NCI-H2029 (cell line): ENCODE results near the gene EVA1B.
A peak's percentile ranks its signal among the peaks of the same experiment; 100 is the strongest.

Experiments
- DNase-seq: peaks from one replicate; lab custom pipeline; 2025; lab: John Stamatoyannopoulos, UW

EVA1B gene

DNA sequence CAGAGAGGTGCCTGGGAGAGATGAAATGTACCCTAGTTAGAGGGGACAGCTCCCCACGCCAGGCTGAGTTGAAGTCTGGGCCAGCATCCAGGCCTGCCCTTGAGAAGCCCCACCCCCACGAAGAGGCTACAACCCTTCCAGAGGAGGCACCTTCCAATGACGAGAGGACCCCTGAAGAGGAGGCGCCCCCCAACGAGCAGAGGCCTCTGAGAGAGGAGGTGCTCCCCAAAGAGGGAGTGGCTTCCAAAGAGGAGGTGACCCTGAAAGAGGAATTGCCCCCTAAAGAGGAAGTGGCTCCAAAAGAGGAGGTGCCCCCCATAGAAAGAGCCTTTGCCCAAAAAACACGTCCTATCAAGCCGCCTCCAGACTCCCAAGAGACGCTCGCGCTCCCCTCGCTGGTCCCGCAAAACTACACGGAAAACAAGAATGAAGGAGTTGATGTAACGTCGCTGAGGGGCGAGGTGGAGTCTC, 3.1 kb downstream of the EVA1B start:
- no peak for DNase-seq

DNA sequence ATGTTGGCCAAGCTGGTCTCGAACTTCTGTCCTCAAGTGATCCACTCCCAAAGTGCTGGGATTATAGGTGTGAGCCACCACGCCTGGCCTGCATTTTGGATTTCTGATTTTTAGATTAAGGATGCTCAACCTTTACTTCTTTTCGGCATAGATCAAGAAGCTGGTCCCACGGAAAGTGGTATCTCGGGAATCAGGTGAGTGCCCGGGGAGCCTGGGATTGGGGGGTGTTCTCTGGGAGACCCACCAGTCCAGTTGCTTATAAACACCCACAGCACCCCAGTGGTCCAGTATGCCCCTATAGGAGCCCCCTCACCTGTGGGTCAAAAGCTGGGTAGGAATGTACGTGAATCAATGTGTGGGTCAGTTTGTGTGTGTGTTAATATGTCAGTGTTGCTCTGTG, 14.0 kb downstream of the EVA1B start:
- DNase-seq: no peak

DNA sequence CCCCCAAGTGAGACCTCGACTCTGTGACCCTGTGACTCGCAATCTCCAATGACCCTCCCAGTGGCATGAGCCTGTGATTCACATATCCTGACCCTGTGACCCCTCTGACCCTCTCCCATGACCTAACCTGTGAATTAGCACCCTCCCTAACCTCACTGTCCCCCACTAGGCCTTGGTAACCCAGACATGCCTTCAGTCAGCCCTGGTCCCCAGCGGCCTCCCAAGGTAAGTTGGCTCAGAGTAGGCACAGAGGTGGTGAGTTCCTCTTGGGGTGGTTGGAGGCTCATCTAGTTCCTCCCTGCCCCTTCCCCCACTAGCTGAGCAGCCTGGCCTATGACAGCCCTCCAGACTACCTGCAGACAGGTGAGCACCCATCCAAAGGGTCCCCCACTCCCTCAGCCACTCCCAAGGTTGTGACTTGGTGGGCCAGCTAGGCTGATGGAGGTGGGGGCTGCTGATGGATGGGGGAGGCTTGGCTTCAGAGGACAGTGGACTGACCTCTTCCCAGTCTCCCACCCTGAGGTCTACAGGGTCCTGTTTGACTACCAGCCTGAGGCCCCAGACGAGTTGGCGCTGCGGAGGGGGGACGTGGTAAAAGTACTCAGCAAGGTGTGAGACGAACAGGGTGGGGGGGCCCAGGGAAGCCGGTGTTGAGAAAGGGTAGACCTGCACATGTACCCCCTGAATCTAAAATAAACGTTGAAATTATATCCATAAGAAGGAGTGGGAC, 15.7 kb downstream of the EVA1B start:
- DNase-seq: no peak

DNA sequence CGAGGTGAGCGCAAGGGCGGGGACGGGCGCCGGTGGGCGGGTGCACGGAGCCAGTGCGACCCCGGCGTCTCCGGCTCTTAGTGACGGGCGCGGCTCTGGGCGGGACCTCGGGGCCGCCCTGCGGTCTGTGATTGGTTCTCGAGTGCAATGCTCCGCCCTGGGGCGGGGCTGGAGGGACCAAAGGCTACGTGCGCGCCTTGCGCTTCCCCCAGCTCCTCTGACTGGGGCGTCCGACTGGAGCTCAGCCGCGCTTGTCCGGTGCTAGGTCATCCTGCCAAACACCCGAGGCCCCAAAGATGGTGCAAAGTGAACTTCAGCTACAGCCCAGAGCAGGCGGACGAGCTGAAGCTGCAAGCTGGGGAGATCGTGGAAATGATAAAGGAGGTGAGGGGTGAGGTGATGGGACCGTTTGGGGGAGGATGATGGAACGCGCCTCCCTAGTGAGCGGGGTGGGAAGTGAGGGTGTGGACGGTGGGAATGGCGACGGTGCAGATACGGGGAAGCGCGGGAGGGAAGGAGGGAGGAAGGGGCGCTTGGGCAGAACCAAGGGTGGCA, 16.5 kb downstream of the EVA1B start:
- DNase-seq: peak; percentile 81

DNA sequence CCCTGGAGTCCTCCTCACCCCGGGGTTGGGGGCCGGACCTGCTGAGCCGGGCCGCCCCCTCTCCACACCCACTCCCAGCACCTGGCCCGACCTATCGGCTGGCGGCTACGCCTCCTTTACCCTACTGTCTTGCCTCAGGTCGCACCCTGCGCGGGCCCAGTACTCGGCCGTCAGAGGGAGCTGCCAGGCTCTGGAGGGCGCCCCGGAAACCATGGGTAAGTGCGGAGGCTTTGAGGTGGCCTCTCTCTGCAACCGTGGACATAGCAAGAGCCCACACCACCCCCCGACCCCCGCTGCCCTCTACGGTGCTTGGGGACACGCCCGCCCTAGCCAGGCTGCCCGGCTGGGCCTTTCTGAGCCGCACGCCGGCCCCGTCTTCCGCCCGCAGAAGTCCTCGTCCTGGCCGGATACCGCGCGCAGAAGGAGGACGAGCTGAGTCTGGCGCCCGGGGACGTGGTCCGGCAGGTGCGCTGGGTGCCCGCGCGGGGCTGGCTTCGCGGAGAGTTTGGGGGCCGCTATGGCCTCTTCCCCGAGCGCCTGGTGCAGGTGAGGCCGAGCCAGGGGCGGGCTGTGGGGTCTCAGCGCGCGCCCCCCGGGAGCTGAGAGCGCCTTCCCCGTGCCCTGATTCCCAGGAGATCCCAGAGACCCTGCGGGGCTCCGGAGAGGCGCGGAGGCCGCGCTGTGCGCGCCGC, 17.1 kb downstream of the EVA1B start, which contains the start of gene SH3D21:
Gene SH3D21 (plus strand): TSS at position 159 of the 692 bp plus-strand sequence. CDS start 53 bp downstream, at position 212.
- DNase-seq: no peak

DNA sequence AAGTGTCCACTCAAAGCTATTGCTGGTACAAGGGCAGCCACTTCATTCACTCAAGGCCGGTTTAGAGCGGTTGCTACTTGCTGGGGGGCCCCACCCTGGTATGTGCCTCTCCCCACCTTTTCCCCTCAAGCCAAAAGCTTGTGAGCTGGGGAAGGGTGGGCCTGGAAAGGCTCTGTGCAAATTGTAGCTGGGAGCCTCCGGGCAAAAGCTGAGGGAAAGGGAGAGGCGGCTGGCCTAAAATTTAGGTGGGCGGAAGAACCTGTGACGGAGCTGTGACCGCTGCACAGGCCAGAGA, 17.6 kb downstream of the EVA1B start:
- DNase-seq: no peak

DNA sequence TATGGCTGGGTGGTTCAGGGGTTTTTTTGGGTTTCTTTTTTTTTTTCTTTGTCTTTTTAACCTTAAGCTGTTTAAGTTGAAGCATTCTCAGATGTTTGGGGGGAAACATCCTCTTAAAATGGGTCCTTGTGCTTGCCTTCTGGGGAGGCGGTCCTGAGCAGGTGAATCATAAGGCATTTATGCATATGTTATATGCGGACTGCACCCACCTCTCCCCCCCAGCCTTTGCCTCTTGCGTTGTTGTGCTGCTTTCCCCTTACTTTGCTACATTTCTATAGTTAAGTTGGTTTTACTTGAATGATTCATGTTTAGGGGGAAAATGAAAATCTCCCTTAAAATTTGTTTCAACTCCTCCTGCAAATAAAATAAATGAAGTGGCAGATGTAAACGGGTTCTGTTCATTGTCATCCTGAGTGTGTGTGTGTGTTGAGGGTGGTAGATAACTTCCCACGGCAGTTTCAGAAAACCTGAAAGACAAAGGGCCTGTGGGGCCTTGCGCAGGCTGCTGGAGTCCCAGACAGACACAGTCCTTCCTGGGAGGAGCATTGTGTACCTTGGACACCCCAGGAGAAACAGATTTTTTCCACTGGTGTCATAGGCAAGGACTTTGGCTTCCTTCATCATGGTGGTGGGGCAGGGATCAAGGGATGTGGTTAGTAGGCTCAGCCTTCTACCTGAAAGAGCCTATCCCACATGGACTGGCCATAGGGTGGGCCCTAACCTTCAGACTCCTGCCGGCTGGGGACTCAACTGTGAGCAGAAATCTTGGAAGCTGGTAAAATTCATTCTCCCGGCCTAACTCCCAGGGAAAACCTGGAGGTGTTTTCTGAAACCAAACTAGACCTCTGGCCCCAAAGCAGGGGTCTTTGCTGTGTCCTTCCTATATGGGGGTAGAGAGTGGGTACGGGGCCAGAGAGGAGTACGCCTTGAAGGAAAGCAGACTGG, 18.2 kb downstream of the EVA1B start:
- no peak for DNase-seq

DNA sequence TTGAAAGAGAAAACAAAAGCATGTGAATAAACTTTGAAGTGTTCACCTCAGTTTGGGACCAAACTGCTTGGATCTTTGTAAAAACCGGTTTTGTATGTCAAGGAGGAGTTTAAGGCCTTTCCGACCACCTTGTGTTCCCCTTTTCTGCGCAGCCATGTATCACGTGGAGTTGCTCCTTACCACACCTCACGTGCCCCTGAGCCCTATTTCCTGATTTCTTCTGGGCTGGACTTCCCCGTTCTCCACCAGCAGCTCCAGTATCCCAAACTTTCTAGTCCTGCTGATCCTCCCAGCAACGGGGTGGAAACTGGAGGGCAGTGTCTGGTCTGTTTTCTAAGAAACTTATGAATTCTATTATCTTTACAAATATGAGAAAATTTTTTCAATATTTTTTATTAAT, 18.9 kb downstream of the EVA1B start:
- no peak for DNase-seq

DNA sequence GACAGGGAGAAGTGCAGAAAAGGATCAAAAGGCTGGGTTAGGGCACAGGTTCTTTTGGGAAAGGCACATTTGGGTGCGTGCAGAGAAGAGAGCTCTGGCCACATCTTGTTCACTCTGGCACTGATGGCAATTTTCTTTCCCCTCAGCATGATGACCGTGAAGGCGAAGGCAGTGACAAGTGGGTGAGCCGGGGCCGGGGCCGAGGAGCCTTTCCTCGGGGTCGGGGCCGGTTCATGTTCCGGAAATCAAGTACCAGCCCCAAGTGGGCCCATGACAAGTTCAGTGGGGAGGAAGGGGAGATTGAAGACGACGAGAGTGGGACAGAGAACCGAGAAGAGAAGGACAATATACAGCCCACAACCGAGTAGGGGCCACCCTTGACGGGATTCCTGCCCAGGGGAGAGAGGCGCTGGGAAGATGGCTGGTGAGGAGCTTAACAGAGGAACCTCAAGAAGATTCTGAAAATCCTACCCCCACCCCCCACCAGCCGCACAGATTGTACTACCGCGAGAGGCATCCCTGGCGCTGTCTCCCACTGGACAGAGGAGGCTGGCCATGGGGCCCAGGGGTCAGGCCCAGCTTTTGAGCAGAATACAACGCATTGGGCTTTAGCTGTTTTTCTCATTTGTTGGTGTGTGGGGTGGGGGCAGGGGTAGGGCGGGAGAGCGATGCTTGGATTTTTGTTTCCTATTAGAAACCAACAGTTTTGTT, 19.6 kb downstream of the EVA1B start:
- no peak for DNase-seq

DNA sequence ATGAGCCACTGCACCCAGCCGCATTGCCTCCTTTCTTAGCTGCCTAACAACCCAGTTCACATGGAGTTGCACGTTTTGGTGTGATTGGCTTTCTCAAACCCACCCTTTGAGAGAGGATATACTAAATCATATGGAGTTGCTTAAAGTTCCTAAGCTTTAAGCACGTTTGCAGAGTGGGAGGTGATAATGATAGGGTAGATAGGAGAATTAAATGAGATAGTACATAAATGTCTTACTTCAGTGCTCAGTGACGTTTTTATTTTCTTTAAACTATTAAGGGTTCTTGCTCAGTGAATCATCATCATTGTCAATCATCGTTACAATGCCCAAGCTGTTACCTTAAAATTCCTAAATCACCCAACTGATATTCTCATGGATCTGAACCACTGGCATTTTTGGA, 20.2 kb downstream of the EVA1B start:
- DNase-seq: no peak

DNA sequence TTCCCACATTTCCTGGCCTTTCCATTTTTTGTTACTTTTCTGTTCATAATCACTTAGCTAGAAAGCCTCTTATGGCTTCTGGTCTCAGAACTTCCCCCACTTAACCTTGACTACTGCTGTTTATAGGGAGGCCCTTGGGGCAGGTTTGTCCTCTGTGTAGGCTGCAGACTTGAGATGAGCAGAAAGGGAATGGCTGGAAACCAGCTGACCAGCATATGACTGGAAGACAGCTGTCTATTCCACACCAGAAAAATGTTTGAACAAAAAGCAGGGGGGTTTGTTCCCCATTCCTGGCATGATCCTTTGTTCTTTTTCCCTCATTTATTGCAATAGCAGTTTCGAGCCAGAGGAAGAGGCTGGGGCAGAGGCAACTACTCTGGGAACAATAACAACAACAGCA, 22.2 kb downstream of the EVA1B start:
- DNase-seq: no peak

DNA sequence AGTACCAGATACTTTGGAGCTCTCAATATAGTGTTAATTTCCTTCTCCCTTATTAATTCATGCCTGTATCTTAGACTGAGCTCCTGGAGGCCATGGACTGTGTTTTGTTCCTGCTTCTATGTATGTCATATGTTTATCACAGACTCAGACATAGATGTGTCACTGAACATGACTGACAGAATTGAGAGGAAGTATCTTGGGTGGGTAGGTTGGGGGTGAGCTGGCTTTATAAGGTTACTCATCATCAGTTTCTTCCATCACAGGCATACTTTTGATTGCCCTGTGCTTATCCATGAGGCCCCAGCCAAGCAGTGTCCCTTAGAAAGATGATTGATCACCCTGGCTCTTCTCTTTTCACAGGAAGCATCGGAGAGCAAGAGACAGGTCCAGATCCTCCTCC, 22.9 kb downstream of the EVA1B start:
- no peak for DNase-seq

DNA sequence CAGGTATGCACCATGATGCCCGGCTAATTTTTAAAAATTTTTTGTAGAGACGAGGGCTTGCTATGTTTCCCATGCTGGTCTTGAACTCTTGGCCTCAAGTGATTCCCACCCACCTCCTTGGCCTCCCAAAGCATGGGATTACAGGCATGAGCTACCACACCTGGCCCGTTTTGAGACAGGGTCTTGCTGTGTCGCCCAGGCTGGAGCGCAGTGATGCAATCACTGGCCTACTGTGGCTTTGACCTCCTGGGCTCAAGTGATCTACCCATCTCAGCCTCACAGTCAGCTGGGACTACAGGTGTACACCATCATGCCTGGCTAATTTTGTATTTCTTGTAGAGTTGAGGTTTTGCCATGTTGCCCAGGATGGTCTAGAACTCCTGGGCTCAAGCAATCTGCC, 24.8 kb downstream of the EVA1B start:
- no peak for DNase-seq

DNA sequence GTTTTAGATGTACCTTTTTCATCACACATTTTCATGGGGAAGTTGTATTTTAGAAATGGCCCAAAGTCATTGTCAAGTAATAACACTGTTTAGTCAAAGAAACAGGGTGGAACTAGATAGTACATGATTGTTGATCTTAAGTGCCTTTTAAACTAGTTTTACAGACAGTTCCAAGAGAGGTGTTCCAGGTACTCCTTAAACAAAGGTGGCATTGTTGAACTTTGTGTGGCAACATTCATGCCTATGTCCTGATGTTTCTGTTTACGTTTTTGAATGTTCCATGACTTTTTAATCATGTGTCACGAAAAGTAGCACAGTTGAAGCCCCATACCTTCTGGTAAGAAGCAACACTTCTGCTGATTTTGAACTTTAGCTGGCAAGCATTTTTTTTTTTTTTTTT, 26.4 kb downstream of the EVA1B start:
- DNase-seq: no peak

DNA sequence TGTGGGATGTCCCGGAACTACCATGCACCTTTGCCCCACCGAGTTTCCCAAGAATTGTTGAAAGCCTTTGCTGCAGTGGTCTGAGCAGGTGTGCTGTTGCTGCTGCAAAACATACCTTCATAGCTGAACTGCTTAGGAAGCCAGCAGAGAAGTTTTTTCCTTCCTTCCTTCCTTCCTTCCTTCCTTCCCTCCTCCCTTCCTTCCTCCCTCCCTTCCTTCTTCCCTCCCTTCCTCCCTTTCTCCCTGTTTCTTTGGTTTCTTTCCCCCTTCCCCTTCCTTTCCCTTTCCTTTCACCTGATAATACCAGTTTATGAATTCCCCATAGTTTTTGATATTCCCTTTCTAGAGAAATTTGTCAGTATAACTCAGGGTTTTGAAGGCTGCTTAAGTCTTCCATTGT, 28.1 kb downstream of the EVA1B start:
- DNase-seq: no peak

DNA sequence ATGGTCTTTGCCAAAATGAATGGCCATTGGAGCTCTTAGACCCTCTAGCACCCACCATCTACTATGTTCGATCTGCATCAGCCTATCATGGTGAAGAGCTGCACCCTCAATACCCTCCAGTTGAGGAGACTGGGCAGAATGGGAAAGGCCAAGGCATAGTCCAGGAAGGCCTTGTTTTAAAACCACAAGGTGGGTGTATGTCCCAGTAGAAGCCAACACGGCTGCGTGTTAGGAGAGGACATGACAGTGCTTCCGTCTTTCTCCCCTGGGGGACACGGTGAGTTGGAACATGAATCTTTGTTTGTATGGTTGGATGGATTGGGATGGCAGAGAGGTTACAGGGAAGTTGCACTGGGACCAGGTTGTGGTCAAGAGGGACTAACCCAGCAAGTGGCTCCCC, 35.9 kb downstream of the EVA1B start:
- DNase-seq: no peak

DNA sequence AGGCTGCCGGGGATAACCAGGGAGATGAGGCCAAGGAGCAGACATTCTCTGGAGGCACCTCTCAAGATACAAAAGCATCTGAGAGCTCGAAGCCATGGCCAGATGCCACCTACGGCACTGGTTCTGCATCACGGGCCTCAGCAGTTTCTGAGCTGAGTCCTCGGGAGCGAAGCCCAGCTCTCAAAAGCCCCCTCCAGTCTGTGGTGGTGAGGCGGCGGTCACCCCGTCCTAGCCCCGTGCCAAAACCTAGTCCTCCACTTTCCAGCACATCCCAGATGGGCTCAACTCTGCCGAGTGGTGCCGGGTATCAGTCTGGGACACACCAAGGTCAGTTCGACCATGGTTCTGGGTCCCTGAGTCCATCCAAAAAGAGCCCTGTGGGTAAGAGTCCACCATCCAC, 36.6 kb downstream of the EVA1B start:
- no peak for DNase-seq

DNA sequence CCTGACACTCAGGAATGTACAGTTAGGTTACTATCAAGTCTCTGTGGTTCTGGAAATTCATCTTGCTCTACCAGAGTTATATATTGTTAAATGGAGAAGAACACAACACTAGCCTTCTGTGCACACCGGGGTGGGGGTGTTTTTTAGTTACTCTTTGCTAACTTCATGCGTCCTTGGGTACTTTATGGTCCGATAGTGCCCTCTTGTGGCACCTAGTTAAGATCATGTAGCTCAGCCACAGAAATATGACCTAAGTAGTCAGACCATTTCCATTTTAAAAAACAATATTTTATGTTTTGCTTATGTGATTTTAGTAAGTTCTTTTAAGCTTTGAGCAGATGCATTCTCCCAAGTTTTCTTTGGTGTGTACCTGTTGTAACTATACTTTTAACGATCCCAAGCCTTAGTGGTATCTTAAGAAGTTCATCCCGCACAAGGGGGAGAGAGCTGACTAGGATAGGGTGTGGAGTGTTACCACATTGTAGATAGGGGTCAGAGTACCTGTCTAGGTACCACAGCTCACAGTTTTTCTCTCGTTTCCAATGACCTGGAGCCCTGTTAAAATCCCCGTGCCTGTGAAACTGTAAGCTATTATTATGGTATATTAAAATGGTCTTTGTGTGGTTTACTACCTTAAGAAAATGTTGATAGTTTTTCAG, 37.9 kb downstream of the EVA1B start:
- DNase-seq: peak; percentile 61

DNA sequence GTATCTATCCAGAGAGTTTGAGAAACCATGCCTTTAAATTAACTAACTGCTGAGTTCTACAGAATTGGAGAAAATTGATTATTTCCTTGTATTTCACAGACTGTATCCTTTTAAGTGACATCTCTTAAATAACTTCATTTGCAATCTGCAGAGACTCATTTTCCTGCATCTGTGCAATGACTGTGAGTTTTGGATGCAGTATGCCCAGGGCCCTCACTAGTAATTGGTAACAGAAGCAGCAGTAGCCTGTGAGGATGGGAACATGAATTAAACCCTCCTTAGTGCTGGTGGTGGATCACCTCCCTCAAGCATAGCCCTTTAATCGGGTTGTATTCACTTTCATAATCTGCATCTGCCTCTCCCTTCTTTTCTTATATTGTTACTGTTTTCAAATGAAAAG, 38.9 kb downstream of the EVA1B start:
- DNase-seq: no peak

DNA sequence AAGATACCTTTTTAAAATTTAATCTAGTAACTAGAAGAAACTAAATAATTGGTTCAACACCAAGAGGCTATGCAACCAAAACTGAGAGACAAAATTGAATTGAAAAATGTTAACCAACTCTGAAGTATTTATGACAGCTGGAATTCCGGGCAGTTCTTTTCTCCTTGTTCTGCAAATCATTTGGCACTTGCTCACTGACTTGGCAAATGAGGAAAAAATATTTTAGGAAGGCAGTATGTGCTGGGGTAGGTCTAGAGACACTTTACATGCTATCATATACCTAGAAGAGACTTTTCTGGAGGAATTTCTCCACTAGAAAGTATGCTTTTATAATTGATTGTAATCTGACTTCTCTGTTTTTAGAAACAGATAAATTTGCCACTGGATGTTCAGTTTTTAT, 39.4 kb downstream of the EVA1B start:
- no peak for DNase-seq

DNA sequence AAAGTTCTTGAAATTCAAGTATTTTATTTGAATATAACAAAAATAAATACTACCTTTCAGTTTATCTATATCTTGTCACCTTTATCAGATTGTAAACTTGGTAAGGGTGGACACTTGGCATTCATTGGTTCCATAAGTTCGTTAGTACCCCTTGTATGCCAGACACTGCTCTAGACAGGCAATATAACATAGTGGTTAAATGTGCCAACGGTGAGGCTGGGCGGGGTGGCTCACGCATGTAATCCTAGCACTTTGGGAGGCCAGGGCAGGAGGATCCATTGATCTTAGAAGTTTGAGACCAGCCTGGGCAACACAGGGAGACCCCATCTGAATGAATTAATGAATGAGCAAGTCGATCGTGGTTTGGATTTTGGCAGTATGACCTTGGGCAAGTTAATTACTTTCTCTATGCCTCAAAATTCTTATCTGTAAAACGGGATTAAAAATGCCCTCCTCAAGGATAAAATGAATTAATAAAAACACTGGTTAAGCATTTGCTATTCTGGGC, 43.6 kb downstream of the EVA1B start:
- DNase-seq: no peak
